HepG2 (cell line): ENCODE results near the gene VAMP3. TPM values are rescaled to one million over a fixed set of nuclear protein-coding genes. Genes with fewer than 3 reads are reported as not detected.

Experiments
- ATAC-seq: fragments of 200-7000 bp; cut with Tn5 transposase; 3 replicates; pipeline ENCODE4 v1.9.1; 2020; ENCODE audit warnings: mild to moderate bottlenecking, moderate library complexity
- BruUV-seq: library from RNA; stranded (reverse); fragments of 400-500 nt; replicated peaks from 2 replicates; lab custom pipeline; 2021; lab: Mats Ljungman, UMichigan
- CTCF ChIA-PET: fragments of 300-600 bp; formaldehyde crosslinking; extraction: SDS; loops from one replicate; lab custom pipeline; 2021; ENCODE audit warnings: low total read pairs, inconsistent platforms, low intra/inter-chr PET ratio; lab: Yijun Ruan, JAX
- POLR2A ChIA-PET: fragments of 350-600 bp; sonication (Branson Sonifier 250); formaldehyde crosslinking; loops from one replicate; lab custom pipeline; 2020; ENCODE audit warnings: antibody characterized with exemption, inconsistent platforms; lab: Yijun Ruan, JAX
- DNase-seq: peaks from one replicate; pipeline ENCODE4 v3.0.0-alpha.2; 2015; ENCODE audit warnings: low spot score
- FAIRE-seq: peaks from 3 replicates; lab custom pipeline; 2011; peaks lifted over from hg19 to GRCh38; lab: Jason Lieb, UNC
- H2AFZ ChIP-seq: one replicate; pipeline ENCODE4 v1.6.1; 2011; ENCODE audit warnings: low read length, inconsistent platforms
- H3K27ac ChIP-seq: fragments of 300-600 bp; 3 replicates; pipeline ENCODE4 v1.8.0; 2011; ENCODE audit warnings: mixed run types, mild to moderate bottlenecking, mixed read lengths, low read length, inconsistent platforms; ENCODE audit not compliant: insufficient read depth; ENCODE audit errors: extremely low read length
- H3K27me3 ChIP-seq, 2 experiments: fragments of 200-600 bp in 1 of 2; 2 replicates in 1 of 2; 3 replicates in 1 of 2; pipeline versions ENCODE4 v1.6.0 to v1.8.0; 2011; ENCODE audit warnings: low read length in 2 of 2, mild to moderate bottlenecking in 2 of 2, moderate library complexity in 2 of 2, inconsistent platforms in 1 of 2; ENCODE audit not compliant: insufficient read depth in 2 of 2, control insufficient read depth in 1 of 2
- H3K36me3 ChIP-seq, 2 experiments: fragments of 200-600 bp in 1 of 2; replicated peaks in 1 of 2; 2 replicates in 1 of 2; 3 replicates in 1 of 2; pipeline versions ENCODE4 v1.5.1 to v1.8.0; 2011; ENCODE audit warnings: low read length in 2 of 2, inconsistent platforms in 1 of 2; ENCODE audit not compliant: insufficient read depth in 2 of 2, control insufficient read depth in 1 of 2
- H3K4me1 ChIP-seq: 2 replicates; pipeline ENCODE4 v1.5.1; 2012; ENCODE audit warnings: low read length, inconsistent platforms; ENCODE audit not compliant: insufficient read depth
- H3K4me2 ChIP-seq: 2 replicates; pipeline ENCODE4 v1.6.0; 2011; ENCODE audit warnings: low read depth, low read length, inconsistent platforms
- H3K4me3 ChIP-seq, 3 experiments: fragments of 200-600 bp in 1 of 3; sonication (generic), shearing (Covaris generic) in 1 of 3; replicated peaks in 1 of 3; 2 replicates each; pipeline ENCODE4 v1.5.1; 2011 to 2016; ENCODE audit warnings: low read length in 3 of 3, inconsistent platforms in 2 of 3, low read depth in 2 of 3, mild to moderate bottlenecking in 2 of 3, control low read depth in 1 of 3, mixed read lengths in 1 of 3; ENCODE audit not compliant: insufficient read depth in 1 of 3
- H3K79me2 ChIP-seq: one replicate; pipeline ENCODE4 v1.6.1; 2011; ENCODE audit warnings: low read length, inconsistent platforms; ENCODE audit not compliant: insufficient read depth
- H3K9ac ChIP-seq: 2 replicates; pipeline ENCODE4 v1.6.0; 2011; ENCODE audit warnings: mild to moderate bottlenecking, low read depth, low read length, inconsistent platforms; ENCODE audit not compliant: insufficient read depth
- H3K9me3 ChIP-seq: 2 replicates; pipeline ENCODE4 v1.5.1; 2012; ENCODE audit warnings: mild to moderate bottlenecking, low read length
- H4K20me1 ChIP-seq: 2 replicates; pipeline ENCODE4 v1.6.0; 2011; ENCODE audit warnings: inconsistent platforms, mild to moderate bottlenecking, low read length, moderate library complexity; ENCODE audit not compliant: insufficient read depth
- ASH2L ChIP-seq: fragments of 300-600, 200-600 bp; sonication (generic); IDR thresholded peaks from 2 replicates; pipeline ENCODE4 v1.7.0; 2017; ENCODE audit warnings: low read depth, mild to moderate bottlenecking, moderate library complexity, mixed read lengths, low read length; ENCODE audit not compliant: insufficient read length
- DR1 ChIP-seq: sonication (generic); formaldehyde crosslinking; IDR thresholded peaks from 2 replicates; pipeline ENCODE4 v1.8.0; 2021; ENCODE audit warnings: mild to moderate bottlenecking, missing genetic modification reagents, inconsistent platforms
- ISX ChIP-seq: sonication (generic); formaldehyde crosslinking; conservative IDR thresholded peaks from 2 replicates; pipeline ENCODE4 v1.5.0; 2020; ENCODE audit warnings: missing genetic modification reagents
- REXO4 ChIP-seq: sonication (generic); formaldehyde crosslinking; IDR thresholded peaks from 2 replicates; pipeline ENCODE4 v1.8.0; 2022; ENCODE audit warnings: missing genetic modification reagents, mild to moderate bottlenecking, borderline replicate concordance
- SMAD9 ChIP-seq: sonication (generic); formaldehyde crosslinking; IDR thresholded peaks from 2 replicates; pipeline ENCODE4 v1.5.1; 2020; ENCODE audit warnings: mild to moderate bottlenecking, missing genetic modification reagents
- ZBTB4 ChIP-seq: sonication (generic); formaldehyde crosslinking; IDR thresholded peaks from 2 replicates; pipeline ENCODE4 v1.4.0; 2020; ENCODE audit warnings: missing genetic modification reagents, mild to moderate bottlenecking, borderline replicate concordance
- ZNF317 ChIP-seq: sonication (generic); formaldehyde crosslinking; IDR thresholded peaks from 2 replicates; pipeline ENCODE4 v1.5.0; 2020; ENCODE audit warnings: mild to moderate bottlenecking, missing genetic modification reagents
- ZNF367 ChIP-seq: sonication (generic); formaldehyde crosslinking; IDR thresholded peaks from 2 replicates; pipeline ENCODE4 v1.4.0; 2020; ENCODE audit warnings: missing genetic modification reagents, borderline replicate concordance
- ZNF740 ChIP-seq: sonication (generic); formaldehyde crosslinking; IDR thresholded peaks from 2 replicates; pipeline ENCODE4 v1.4.0; 2020; ENCODE audit warnings: missing genetic modification reagents
- WGBS: methylation state at CpG from one replicate; pipeline ENCODE4 v1.1.6; 2017; ENCODE audit warnings: low lambda C conversion rate; 5-methylcytosine and 5-hydroxymethylcytosine counted together
- in situ Hi-C: cut with HindIII; loops from 2 replicates; pipeline ENCODE4 v1.10.0; 2017; ENCODE audit warnings: low pct_unique_long_range_greater_than_20kb; ENCODE audit not compliant: extremely low pct_ligation_motif_present
- intact Hi-C: fragments of 100-400 bp; cut with micrococcal nuclease; formaldehyde crosslinking; loops from one replicate; pipeline ENCODE4 v1.10.0; 2022; ENCODE audit not compliant: unreplicated experiment
- polyA plus RNA-seq, 8 experiments: library from polyadenylated mRNA; depleted of rRNA in 3 of 8; stranded (reverse) in 7 of 8; unstranded in 1 of 8; fragments of >200 nt; fragmentation: Illumina TruSeq in 4 of 8; extraction: Trizol in 4 of 8; gene quantifications; 2 replicates each; pipeline versions ENCODE4 v1.2.1 to v1.2.3, GENCODE V29; 2011 to 2016; ENCODE audit warnings: low read depth in 4 of 8, missing spikeins in 1 of 8, mixed read lengths in 1 of 8; ENCODE audit not compliant: insufficient read depth in 1 of 8
- total RNA-seq, 5 experiments: library from RNA; depleted of rRNA; stranded (reverse); fragments of >200 nt; fragmentation: Illumina TruSeq; extraction: Trizol; gene quantifications; 2 replicates each; pipeline ENCODE4 v1.2.3, GENCODE V29; 2016; ENCODE audit warnings: low read depth in 1 of 5

VAMP3 gene
- total and polyA plus RNA-seq, 2 of the 13 experiments (the other 11 are each of a cell fraction or from before 2014, with no cell fraction given): 75.3 to 88.7 TPM

- POLR2A ChIA-PET: no interaction called here
- no peak for DNase-seq
- Histone ChIP-seq H3K9me3 (no peaks in the 10 kb centered on the region), H2AFZ (no peak overlapping the region), H3K4me3 (no peak overlapping the region), H3K79me2 (no peaks in the 10 kb centered on the region), H3K27me3 (no peaks in the 10 kb centered on the region), H3K9ac (no peak overlapping the region), H3K36me3 (peaks cover 3 to 5% of the 10 kb centered on the region in 2 experiments; a peak in 2 of 5 replicates), H3K4me2 (no peak overlapping the region), H3K4me1 (no peaks in the 10 kb centered on the region)
- no TSS peak for BruUV-seq
- intact Hi-C loops (no loop called here), in situ Hi-C loops (no loop called here)
- 84% methylated on average over 7 of the region's 7 CpGs for WGBS
- no peak for ATAC-seq
- no peak for TF ChIP-seq REXO4 (CRISPR knock-in tag)
- no peak for TF ChIP-seq ASH2L
- TF ChIP-seq SMAD9 (CRISPR knock-in tag): no peak
- TF ChIP-seq, all 625 proteins: peak for 0
- Histone ChIP-seq H4K20me1 (no peaks in the 10 kb centered on the region), H3K27ac (no peak overlapping the region)
- FAIRE-seq: no peak
- CTCF ChIA-PET: no interaction called here
Observed at GRCh38 chr1:7826363-7826762, 55.3 kb downstream of the VAMP3 start.

GRCh38 chr1:7827126-7827955 is 56.2 kb downstream of the VAMP3 start:
- FAIRE-seq (no peak), ATAC-seq (no peak), DNase-seq (no peak)
- no peaks in the 10 kb centered on the region for H3K27me3 ChIP-seq
- no peaks in the 10 kb centered on the region for H3K4me1 ChIP-seq
- ChIA-PET CTCF (no interaction called here), POLR2A (no interaction called here)
- no peaks in the 10 kb centered on the region for H3K9me3 ChIP-seq
- no peak overlapping the region for H3K27ac ChIP-seq
- H3K4me3 ChIP-seq: no peak overlapping the region
- peaks cover 3 to 5% of the 10 kb centered on the region in 2 experiments; a peak in 2 of 5 replicates for H3K36me3 ChIP-seq
- in situ Hi-C loops (no loop called here), intact Hi-C loops (no loop called here)
- WGBS: 92% methylated on average over 39 of the region's 39 CpGs
- no peak overlapping the region for H2AFZ ChIP-seq
- no peak overlapping the region for H3K9ac ChIP-seq
- H3K4me2 ChIP-seq: no peak overlapping the region
- no peaks in the 10 kb centered on the region for H3K79me2 ChIP-seq
- BruUV-seq: no TSS peak
- no peaks in the 10 kb centered on the region for H4K20me1 ChIP-seq
- TF ChIP-seq ZNF367 (CRISPR knock-in tag) (no peak), DR1 (no peak), ZNF317 (no peak), ISX (CRISPR knock-in tag) (no peak), ZNF740 (CRISPR knock-in tag) (no peak), ZBTB4 (CRISPR knock-in tag) (no peak)
